Activated T-helper 2 cell treated with anti-CD3 and anti-CD28 coated beads, Interferon-gamma antibody, Interleukin-2, Interleukin-4, amounts not matched to agents 10 μg/mL and 5 μg/mL and 100 μg/mL, durations not matched to agents 14 hours and 24 hours and 36 hours (primary cell): ENCODE results near the gene ACSM3. TPM values are rescaled to one million over a fixed set of nuclear protein-coding genes. Genes with fewer than 3 reads are reported as not detected.
"Not testable (repeated sequence)": the region's sequence is repeated elsewhere in the genome, so short reads cannot be mapped to it uniquely, and the experiment has no call there.

Source experiments
- DNase-seq: peaks from one replicate; pipeline ENCODE4 v3.0.0; 2021; ENCODE audit warnings: low spot score
- H3K27ac Mint-ChIP-seq: one replicate; pipeline ENCODE4 v1.8.0; 2021; ENCODE audit warnings: mixed read lengths
- H3K27me3 Mint-ChIP-seq: one replicate; pipeline ENCODE4 v1.8.0; 2021; ENCODE audit warnings: low read depth, mixed read lengths
- H3K36me3 Mint-ChIP-seq: one replicate; pipeline ENCODE4 v1.8.0; 2021; ENCODE audit warnings: low read depth, mixed read lengths
- H3K4me1 Mint-ChIP-seq: one replicate; pipeline ENCODE4 v1.8.0; 2021; ENCODE audit warnings: low read depth, mixed read lengths
- H3K4me3 Mint-ChIP-seq: one replicate; pipeline ENCODE4 v1.8.0; 2021; ENCODE audit warnings: low read depth, mild to moderate bottlenecking, moderate library complexity, mixed read lengths
- H3K9me3 Mint-ChIP-seq: one replicate; pipeline ENCODE4 v1.8.0; 2021; ENCODE audit warnings: mixed read lengths
- intact Hi-C: fragments of 100-400 bp; cut with micrococcal nuclease; formaldehyde crosslinking; loops from one replicate; pipeline ENCODE4 v1.15.1; 2023
- total RNA-seq: library from RNA; stranded (reverse); gene quantifications from 2 replicates; pipeline ENCODE4 v1.2.3, GENCODE V29; 2022

The ACSM3 gene
- total RNA-seq, 1 donor from 2014 or later, result 3.9 TPM

DNA sequence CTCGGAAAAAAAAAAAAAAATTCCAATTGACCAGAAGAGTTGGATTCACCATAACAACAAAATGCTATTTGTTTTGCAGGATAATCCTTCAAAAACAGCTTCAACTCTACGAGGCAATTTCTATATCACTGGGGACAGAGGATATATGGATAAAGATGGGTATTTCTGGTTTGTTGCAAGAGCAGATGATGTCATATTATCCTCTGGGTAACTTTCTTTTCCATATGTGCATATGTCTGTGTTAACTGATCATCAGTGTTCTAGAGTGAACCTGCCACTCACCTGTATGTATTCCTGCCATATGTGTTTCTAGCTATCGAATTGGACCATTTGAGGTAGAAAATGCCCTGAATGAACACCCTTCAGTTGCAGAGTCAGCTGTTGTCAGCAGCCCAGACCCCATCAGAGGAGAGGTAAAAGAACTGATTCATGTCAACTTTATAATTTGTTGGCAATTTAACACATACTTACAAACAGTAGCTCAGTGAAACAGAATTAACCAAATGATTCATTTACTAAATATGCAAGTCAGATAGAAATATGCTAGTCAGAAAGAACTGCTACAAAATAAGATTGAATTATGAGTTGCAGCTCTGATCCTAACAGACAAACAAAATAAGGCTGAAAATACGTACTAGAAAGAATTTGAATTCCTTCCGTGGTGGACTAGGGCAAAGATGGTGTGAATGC is 28.3 kb downstream of the ACSM3 start:
- intact Hi-C loops, result no loop called here
- H3K27me3 Mint-ChIP-seq, result no peaks in the 10 kb centered on the region
- no peak for DNase-seq
- peaks cover 4% of the 10 kb centered on the region for H3K36me3 Mint-ChIP-seq
- H3K27ac Mint-ChIP-seq, result no peak overlapping the region
- no peak overlapping the region for H3K4me3 Mint-ChIP-seq
- no peaks in the 10 kb centered on the region for H3K9me3 Mint-ChIP-seq
- peaks cover 2% of the 10 kb centered on the region for H3K4me1 Mint-ChIP-seq

DNA sequence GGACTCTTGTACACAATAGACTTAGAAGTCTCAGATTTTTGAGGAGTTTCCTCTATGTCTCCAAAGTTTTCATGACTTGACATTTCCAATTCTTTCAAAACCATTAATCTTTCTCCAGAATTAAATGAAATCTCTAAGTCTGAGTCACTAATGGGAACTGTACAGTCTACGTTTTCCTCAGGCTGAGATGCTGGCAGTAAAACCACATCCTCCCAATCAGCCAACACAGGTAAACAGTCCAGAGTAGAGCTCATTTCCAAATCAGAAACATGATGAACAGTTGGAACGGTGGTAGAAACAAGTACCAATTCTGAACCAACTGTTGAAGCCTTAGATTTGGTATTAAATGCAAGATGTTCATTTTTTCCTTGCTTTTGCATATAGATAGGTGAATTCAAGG is 34.5 kb downstream of the ACSM3 start:
- Mint-ChIP-seq H3K27me3 (no peaks in the 10 kb centered on the region), H3K4me3 (no peak overlapping the region), H3K4me1 (peaks cover 24% of the 10 kb centered on the region), H3K27ac (no peak overlapping the region), H3K9me3 (no peaks in the 10 kb centered on the region), H3K36me3 (peaks cover 15% of the 10 kb centered on the region)
- intact Hi-C loops, result loop anchor here (5.0 kb wide), 1 partner anchor 284 kb away; no protein-coding TSS in a partner anchor
- no peak for DNase-seq

DNA sequence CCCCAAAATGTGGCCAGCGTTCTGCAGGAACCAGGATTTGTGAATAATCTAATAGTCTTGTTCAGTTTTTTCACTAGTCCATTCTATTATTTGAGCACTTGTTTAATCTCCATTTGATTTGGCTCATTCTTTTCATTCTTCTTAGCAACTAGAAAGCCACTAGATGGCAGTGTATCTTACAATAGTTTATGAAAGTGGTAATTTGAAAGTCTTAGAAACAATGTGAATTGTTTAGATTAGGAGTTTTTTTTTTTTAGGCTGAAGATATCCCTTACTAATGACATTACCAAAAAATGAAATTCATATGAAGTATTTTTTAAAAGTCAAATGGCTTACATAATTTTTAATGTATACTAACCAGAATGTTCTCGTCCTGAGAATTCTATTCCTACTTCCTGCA is 35.8 kb downstream of the ACSM3 start:
- H3K27ac Mint-ChIP-seq, result no peak overlapping the region
- no peaks in the 10 kb centered on the region for H3K27me3 Mint-ChIP-seq
- peaks cover 15% of the 10 kb centered on the region for H3K36me3 Mint-ChIP-seq
- intact Hi-C loops, result loop anchor here (5.0 kb wide), 1 partner anchor 283 kb away; no protein-coding TSS in a partner anchor
- no peak for DNase-seq
- H3K4me3 Mint-ChIP-seq, result no peak overlapping the region
- H3K9me3 Mint-ChIP-seq, result no peaks in the 10 kb centered on the region
- peaks cover 26% of the 10 kb centered on the region for H3K4me1 Mint-ChIP-seq

DNA sequence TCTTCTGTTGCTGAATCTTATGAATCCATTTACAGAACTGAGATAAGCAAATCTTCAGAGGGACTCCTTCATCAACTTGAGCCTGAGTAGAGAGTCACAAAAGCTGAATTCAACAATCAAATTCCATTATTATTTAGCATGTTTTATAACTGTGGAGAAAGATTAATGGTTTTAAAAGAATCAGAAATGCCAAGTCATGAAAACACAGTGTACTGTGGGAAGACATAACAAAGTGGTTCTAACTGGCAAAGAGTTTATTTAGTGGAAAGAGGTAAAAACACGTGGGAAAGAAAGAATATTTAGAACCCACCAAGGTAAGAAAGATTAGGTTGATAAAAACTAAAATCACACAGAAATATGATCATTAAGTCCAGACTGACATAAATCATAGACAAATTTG is 37.5 kb downstream of the ACSM3 start:
- DNase-seq, result no peak
- Mint-ChIP-seq H3K27ac (no peak overlapping the region), H3K9me3 (no peaks in the 10 kb centered on the region), H3K27me3 (no peaks in the 10 kb centered on the region), H3K4me1 (peaks cover 31% of the 10 kb centered on the region), H3K36me3 (peaks cover 15% of the 10 kb centered on the region), H3K4me3 (no peak overlapping the region)
- intact Hi-C loops, result no loop called here

DNA sequence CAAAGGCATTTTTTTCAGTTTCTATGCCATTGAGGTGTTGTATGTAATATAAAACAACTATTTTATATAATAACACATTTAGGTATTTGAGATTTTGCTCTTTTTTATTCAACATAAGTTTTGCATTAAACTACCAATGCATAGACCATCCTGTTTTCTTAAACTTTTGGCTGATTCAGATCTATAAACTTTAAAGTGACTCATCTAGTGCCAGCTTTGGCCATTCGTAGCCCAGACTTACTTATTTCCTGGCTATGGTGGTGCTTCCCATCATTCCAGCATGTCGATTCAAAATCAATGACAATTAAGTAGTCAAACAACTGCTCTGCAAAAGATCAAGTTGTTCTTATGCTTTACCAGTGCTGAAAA is 39.4 kb downstream of the ACSM3 start:
- intact Hi-C loops, result no loop called here
- no peak overlapping the region for H3K27ac Mint-ChIP-seq
- H3K4me3 Mint-ChIP-seq, result no peak overlapping the region
- H3K36me3 Mint-ChIP-seq, result peaks cover 11% of the 10 kb centered on the region
- peaks cover 30% of the 10 kb centered on the region for H3K4me1 Mint-ChIP-seq
- no peaks in the 10 kb centered on the region for H3K27me3 Mint-ChIP-seq
- no peaks in the 10 kb centered on the region for H3K9me3 Mint-ChIP-seq
- no peak for DNase-seq

DNA sequence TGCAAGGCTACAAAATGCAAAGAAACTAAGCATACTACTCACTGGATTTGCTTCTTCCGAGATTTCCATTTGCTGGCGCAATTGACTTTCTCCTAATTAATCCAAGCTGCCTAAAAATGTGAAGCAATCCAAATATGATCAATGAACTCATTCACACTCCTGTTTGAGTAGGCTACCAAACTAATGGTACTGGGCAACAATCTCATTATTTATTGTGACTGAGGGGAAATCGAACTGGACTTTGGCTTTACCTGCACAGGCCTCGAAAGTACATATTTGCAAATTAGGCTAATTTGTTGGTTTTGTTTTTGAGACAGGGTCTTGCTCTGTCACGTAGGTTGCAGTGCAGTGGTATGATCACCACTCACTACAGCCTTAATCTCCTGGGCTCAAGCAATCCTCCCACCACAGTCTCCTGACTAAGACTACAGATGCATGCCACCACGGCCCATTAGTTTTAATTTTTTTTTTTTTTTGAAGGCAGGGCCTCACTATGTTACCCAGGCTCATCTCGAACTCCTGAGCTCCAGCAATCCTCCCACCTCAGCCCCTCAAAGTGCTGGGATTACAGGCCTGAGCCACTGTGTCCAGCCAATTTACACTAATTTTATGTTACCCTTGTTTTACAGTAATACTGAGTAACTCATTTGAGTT is 39.9 kb downstream of the ACSM3 start:
- Mint-ChIP-seq H3K4me1 (peaks cover 28% of the 10 kb centered on the region), H3K4me3 (no peak overlapping the region), H3K36me3 (peaks cover 11% of the 10 kb centered on the region), H3K27ac (no peak overlapping the region), H3K9me3 (no peaks in the 10 kb centered on the region), H3K27me3 (no peaks in the 10 kb centered on the region)
- no peak for DNase-seq
- intact Hi-C loops, result no loop called here

DNA sequence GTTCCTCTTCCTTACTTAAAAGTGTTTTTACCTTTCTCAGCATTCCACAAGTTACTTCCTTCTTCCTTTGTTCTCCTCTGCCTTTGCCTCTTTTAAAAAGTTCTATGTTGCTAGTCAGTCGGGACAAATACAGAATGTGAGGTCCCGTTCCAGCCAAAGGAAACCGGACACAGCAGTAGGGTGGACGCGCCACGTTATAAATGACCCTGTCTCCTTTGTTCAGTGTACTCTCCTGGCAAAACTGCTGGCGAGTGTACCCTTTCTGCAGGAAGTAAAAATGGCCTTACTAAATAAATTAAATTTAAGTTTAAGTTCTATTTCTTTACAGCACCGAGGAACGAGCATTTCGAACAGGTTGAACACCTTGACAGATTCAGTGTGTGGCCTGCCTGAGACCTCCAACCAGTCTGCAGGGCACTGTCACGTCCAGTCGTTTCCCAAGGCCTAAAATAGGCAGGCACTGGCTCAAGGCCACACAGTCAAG is 41.9 kb downstream of the ACSM3 start:
- not testable (repeated sequence) for H3K27me3 Mint-ChIP-seq, DNase-seq, H3K9me3 Mint-ChIP-seq
- Mint-ChIP-seq H3K4me1 (peaks cover 23% of the 10 kb centered on the region), H3K4me3 (peak overlapping the region; percentile 97), H3K36me3 (peaks cover 14% of the 10 kb centered on the region), H3K27ac (peak overlapping the region; percentile 77)
- intact Hi-C loops, result loop anchor here (2.0 to 5.0 kb wide), 2 partner anchors 65 to 107 kb away; partner anchors contain the start of gene THUMPD1

DNA sequence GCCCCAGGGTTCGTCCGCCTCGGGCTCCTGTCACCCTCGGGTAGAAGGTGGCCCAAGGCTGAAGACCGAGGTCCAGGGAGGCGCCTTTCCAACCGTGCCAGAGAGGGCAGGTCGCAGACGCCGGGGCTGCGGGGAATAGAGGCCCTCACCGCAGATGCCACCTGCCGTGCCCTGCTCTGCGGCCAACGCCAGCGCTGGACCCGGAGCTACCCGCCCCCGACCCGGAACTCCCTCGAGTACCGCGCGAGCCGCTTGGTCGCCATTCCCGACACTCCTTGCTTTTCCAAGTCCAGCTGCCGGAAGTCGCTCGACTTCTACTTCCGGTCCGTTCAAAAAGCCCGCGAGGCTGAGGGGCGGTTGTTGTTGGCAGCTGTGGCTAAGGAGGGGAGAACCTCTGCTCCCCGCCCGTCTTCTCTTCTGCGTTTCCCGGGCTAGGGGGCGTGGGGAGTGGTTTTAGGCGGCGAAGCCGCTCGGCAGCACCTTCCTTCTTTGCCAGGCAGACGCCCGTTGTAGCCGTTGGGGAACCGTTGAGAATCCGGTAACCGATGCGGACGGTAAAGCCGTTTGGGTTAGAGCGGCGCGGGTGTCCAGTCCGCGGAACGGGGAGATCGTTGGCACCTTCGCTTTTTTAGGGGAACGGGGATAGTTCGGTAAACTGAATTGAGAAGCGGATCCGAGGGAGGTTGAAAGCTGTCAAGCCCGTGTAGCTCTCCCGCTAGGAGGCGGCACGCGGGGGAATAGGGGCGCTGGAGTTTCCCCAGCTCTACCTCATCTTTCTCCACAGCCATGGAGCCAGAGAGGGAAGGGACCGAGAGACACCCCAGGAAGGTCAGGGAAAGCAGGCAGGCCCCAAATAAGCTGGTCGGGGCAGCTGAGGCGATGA is 42.6 kb downstream of the ACSM3 start, which contains the start of the genes ERI2 and REXO5:
ERI2 (minus strand) TSS at position 305 of the 883 bp plus-strand sequence; CDS start at position 263, 42 bp downstream.
REXO5 (plus strand) TSS at position 360 of the 883 bp plus-strand sequence; CDS start at position 787, 427 bp downstream.
- no peaks in the 10 kb centered on the region for H3K27me3 Mint-ChIP-seq
- DNase-seq, result peak; percentile 73
- peaks cover 15% of the 10 kb centered on the region for H3K36me3 Mint-ChIP-seq
- peaks cover 28% of the 10 kb centered on the region for H3K4me1 Mint-ChIP-seq
- H3K27ac Mint-ChIP-seq, result peak within 1 kb of the TSS; percentile 91
- peak within 1 kb of the TSS; percentile 97 for H3K4me3 Mint-ChIP-seq
- intact Hi-C loops, result loop anchor here (2.0 to 5.0 kb wide), 2 partner anchors 66 to 106 kb away; partner anchors contain the start of gene THUMPD1
- no peaks in the 10 kb centered on the region for H3K9me3 Mint-ChIP-seq

DNA sequence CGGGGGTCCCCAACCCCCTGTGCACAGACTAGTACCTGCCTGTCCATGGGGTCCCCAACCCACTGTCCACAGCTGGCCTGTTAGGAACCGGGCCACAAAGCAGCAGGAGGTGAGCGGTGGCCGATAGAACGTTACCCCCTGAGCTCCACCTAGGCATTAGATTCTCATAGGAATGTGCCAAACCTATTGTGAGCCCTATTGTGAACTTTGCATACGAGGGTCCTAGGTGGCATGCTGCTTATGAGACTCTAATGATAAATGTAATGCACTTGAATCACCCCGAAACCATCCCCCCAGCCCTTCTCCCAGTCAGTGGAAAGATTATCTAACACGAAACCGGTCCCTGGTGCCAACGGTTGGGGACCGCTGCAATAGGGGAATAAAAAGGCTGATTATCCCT is 44.0 kb downstream of the ACSM3 start:
- Mint-ChIP-seq H3K4me3 (peak overlapping the region; percentile 97), H3K27me3 (no peaks in the 10 kb centered on the region), H3K27ac (peak overlapping the region; percentile 91), H3K9me3 (no peaks in the 10 kb centered on the region), H3K4me1 (peaks cover 30% of the 10 kb centered on the region), H3K36me3 (peaks cover 20% of the 10 kb centered on the region)
- intact Hi-C loops, result loop anchor here (2.0 to 5.0 kb wide), 2 partner anchors 67 to 104 kb away; partner anchors contain the start of gene THUMPD1
- DNase-seq, result no peak

DNA sequence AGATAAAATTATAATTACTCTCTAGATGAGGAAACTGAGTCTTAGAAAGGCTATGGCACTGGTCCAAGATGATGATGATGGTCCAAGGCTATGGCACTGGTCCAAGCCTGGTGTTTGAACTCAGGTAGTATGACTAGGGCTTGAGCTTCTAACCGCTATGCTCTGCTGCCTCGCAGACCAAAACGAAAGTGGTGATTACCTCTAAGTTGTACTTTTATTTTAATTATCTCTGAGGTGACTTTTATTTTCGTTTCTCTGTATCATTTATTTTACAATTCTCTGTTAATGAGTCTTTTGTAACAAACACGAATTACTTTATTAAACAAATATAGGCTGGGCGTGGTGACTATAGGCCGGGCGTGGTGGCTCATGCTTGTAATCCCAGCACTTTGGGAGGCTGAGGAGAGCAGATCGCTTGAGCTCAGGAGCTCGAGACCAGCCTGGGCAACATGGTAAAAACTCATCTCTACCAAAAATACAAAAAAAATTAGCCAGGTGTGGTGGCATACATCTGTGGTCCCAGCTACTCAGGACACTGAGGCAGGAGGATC is 48.1 kb downstream of the ACSM3 start:
- Mint-ChIP-seq H3K27ac (no peak overlapping the region), H3K4me3 (no peak overlapping the region), H3K36me3 (peaks cover 51% of the 10 kb centered on the region), H3K9me3 (no peaks in the 10 kb centered on the region), H3K27me3 (no peaks in the 10 kb centered on the region), H3K4me1 (peaks cover 25% of the 10 kb centered on the region)
- intact Hi-C loops, result no loop called here
- DNase-seq, result no peak

DNA sequence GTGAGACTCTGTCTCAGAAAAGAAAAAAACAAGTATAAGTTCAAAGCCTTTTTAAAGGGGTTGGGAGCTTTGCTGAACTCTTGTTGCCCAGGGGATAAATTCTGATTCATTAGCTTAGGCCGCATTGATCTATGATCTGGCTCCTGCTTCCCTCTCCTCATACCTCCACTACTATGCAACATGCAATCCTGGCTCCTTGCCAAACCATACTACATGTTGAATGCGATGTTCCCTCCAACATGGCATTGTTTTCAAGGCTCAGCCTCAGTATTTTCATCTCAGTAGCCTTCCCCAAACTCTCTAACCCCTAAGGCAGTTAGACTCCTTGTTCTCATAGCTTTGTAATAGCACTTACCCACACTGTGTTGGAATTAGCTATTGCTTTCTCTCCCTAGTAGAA is 48.7 kb downstream of the ACSM3 start:
- intact Hi-C loops, result no loop called here
- Mint-ChIP-seq H3K36me3 (peaks cover 54% of the 10 kb centered on the region), H3K9me3 (no peaks in the 10 kb centered on the region), H3K27ac (no peak overlapping the region), H3K27me3 (no peaks in the 10 kb centered on the region), H3K4me1 (peaks cover 25% of the 10 kb centered on the region), H3K4me3 (no peak overlapping the region)
- DNase-seq, result no peak

DNA sequence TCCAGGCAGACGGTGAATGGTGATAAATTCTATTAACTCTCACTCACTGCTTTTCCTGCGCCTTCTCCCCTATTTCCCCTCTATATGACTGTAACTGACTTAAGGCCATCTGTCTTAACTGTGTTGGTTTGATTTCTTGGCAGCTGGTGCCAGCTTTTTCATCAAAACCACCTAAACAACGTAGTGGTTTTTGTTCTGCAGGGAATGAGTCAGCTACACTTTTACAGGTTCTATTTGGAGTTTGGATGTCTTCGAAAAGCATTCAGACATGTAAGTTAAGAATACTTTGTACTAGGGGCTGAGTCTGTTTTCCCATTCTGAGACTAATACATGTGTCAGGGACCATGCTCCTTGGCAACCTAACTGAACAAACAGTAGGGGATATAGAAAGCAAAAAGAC is 51.0 kb downstream of the ACSM3 start:
- H3K4me3 Mint-ChIP-seq, result no peak overlapping the region
- no peaks in the 10 kb centered on the region for H3K9me3 Mint-ChIP-seq
- no peaks in the 10 kb centered on the region for H3K27me3 Mint-ChIP-seq
- peaks cover 56% of the 10 kb centered on the region for H3K36me3 Mint-ChIP-seq
- no peak overlapping the region for H3K27ac Mint-ChIP-seq
- intact Hi-C loops, result no loop called here
- no peak for DNase-seq
- peaks cover 16% of the 10 kb centered on the region for H3K4me1 Mint-ChIP-seq
